Effector memory CD4-positive, alpha-beta T cell (primary cell): ENCODE data around the gene BBLN.

Experiments
- DNase-seq, 3 donors: peaks; one replicate each; pipeline ENCODE4 v3.0.0-alpha.2; 2020
- H3K27ac ChIP-seq: 2 replicates; pipeline ENCODE4 v1.7.0; 2013; ENCODE audit warnings: mild to moderate bottlenecking, low read length, moderate library complexity; ENCODE audit not compliant: insufficient read depth, poor library complexity, severe bottlenecking
- H3K27me3 ChIP-seq: replicated peaks from 2 replicates; pipeline ENCODE4 v1.7.0; 2013; ENCODE audit warnings: mild to moderate bottlenecking, low read length; ENCODE audit not compliant: insufficient read depth, control insufficient read depth, poor library complexity, severe bottlenecking
- H3K36me3 ChIP-seq: 2 replicates; pipeline ENCODE4 v1.7.0; 2013; ENCODE audit warnings: mild to moderate bottlenecking, low read length, moderate library complexity; ENCODE audit not compliant: control insufficient read depth, insufficient read depth
- H3K4me1 ChIP-seq: 2 replicates; pipeline ENCODE4 v1.7.0; 2013; ENCODE audit warnings: low read length, mild to moderate bottlenecking; ENCODE audit not compliant: control insufficient read depth, insufficient read depth, poor library complexity, severe bottlenecking
- H3K4me3 ChIP-seq: 2 replicates; pipeline ENCODE4 v1.7.0; 2013; ENCODE audit warnings: low read length, low read depth, mild to moderate bottlenecking; ENCODE audit not compliant: insufficient read depth, poor library complexity, severe bottlenecking
- H3K9me3 ChIP-seq: 2 replicates; pipeline ENCODE4 v1.7.0; 2013; ENCODE audit warnings: mild to moderate bottlenecking, low read length, moderate library complexity; ENCODE audit not compliant: control insufficient read depth

Gene BBLN

DNA sequence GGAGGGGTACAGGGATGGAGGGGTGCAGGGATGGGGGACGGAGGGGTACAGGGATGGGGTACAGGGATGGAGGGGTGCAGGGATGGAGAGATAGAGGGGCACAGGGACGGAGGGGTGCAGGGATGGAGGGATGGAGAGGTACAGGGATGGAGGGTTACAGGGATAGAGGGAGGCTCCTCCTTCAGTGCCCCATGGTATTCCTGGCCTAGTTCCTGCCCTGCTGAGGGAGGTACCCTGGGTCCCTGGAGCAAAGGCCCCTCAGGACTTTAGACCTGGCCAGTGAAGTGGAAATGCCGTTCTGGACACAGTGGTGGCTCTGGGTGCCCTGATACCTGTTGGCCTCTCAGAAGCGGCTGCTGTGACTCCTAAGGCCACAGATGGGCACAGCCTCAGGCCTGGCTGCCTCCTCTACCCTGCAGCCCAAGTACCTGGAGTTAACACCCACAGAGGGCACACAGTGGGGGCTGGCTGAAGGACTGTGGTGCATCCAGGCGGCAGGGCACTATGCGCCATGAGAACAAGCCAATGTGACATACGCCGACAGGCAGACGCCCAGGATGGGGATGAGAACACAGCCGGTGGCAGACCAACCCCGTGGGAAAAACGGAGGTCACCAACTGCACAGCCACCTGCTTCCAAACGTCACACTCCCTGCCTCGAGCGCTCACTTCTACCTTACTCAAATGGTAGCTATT is 40.9 kb upstream of the BBLN start:
- peaks cover 26% of the 10 kb centered on the region for H3K36me3 ChIP-seq
- H3K4me1 ChIP-seq = peaks cover 5% of the 10 kb centered on the region
- H3K4me3 ChIP-seq = no peak overlapping the region
- no peak for DNase-seq
- no peak overlapping the region for H3K27ac ChIP-seq
- no peaks in the 10 kb centered on the region for H3K27me3 ChIP-seq
- H3K9me3 ChIP-seq = no peaks in the 10 kb centered on the region

DNA sequence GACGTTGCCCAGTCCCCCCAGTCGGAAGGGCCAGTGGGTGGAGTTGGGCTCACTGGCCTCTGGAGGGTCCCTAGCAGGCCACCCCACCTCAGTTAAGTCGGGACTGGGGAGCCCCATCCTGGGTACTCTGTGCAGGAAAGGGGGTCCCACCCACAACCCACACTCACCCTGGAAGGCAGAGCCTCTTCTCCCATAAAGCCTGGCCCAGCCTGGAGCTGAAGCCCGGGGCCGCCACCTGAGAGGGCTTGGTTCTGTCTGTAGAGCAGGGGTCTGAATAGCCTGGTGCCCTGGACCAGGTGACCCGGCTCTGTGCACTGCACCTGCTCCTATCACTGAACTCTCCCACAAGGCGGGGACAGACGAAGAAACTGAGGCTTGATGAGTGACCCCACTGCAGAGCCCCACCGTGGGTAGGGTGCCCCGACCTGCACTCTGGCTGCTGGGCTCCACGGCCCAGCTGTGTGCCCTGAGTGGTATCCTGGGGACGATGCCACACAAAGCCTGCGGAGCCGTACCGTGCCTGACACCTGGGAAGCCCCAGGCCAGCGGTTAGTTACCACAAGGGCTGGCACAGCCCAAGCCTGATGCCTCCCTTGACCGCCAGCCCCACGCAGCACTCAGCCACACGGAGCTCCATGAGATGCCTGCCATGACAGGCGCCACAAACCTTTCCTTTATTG is 39.9 kb upstream of the BBLN start:
- no peak for DNase-seq
- Histone ChIP-seq H3K4me3 (no peak overlapping the region), H3K4me1 (peaks cover 8% of the 10 kb centered on the region), H3K36me3 (peaks cover 29% of the 10 kb centered on the region), H3K9me3 (no peaks in the 10 kb centered on the region), H3K27ac (no peak overlapping the region), H3K27me3 (no peaks in the 10 kb centered on the region)

- Histone ChIP-seq H3K36me3 (peaks cover 29% of the 10 kb centered on the region), H3K27me3 (no peaks in the 10 kb centered on the region), H3K9me3 (no peaks in the 10 kb centered on the region), H3K4me1 (peaks cover 11% of the 10 kb centered on the region), H3K27ac (no peak overlapping the region), H3K4me3 (no peak overlapping the region)
- DNase-seq = no peak
Observed at GRCh38 chr9:128120741-128121465, 39.2 kb upstream of the BBLN start.

- Histone ChIP-seq H3K27me3 (no peaks in the 10 kb centered on the region), H3K4me3 (no peak overlapping the region), H3K4me1 (peaks cover 17% of the 10 kb centered on the region), H3K36me3 (peaks cover 29% of the 10 kb centered on the region), H3K9me3 (no peaks in the 10 kb centered on the region), H3K27ac (no peak overlapping the region)
- DNase-seq = no peak
Observed at GRCh38 chr9:128121466-128121810, 38.6 kb upstream of the BBLN start.

GRCh38 chr9:128121924-128122808 is 37.9 kb upstream of the BBLN start:
- H3K4me3 ChIP-seq = no peak overlapping the region
- DNase-seq = no peak
- H3K4me1 ChIP-seq = peaks cover 23% of the 10 kb centered on the region
- H3K27ac ChIP-seq = no peak overlapping the region
- peaks cover 29% of the 10 kb centered on the region for H3K36me3 ChIP-seq
- no peaks in the 10 kb centered on the region for H3K27me3 ChIP-seq
- no peaks in the 10 kb centered on the region for H3K9me3 ChIP-seq

- Histone ChIP-seq H3K4me3 (no peak overlapping the region), H3K27ac (no peak overlapping the region), H3K9me3 (no peaks in the 10 kb centered on the region), H3K36me3 (peaks cover 29% of the 10 kb centered on the region), H3K4me1 (peaks cover 22% of the 10 kb centered on the region), H3K27me3 (no peaks in the 10 kb centered on the region)
- no peak for DNase-seq
Observed at GRCh38 chr9:128122809-128123175, 37.3 kb upstream of the BBLN start.

- Histone ChIP-seq H3K36me3 (peaks cover 29% of the 10 kb centered on the region), H3K9me3 (no peaks in the 10 kb centered on the region), H3K27me3 (no peaks in the 10 kb centered on the region), H3K4me3 (no peak overlapping the region), H3K27ac (no peak overlapping the region), H3K4me1 (peaks cover 22% of the 10 kb centered on the region)
- no peak for DNase-seq
Observed at GRCh38 chr9:128123451-128124080, 36.5 kb upstream of the BBLN start.

- H3K36me3 ChIP-seq = peaks cover 29% of the 10 kb centered on the region
- H3K4me3 ChIP-seq = no peak overlapping the region
- no peak overlapping the region for H3K27ac ChIP-seq
- no peak for DNase-seq
- H3K4me1 ChIP-seq = peaks cover 30% of the 10 kb centered on the region
- no peaks in the 10 kb centered on the region for H3K27me3 ChIP-seq
- H3K9me3 ChIP-seq = no peaks in the 10 kb centered on the region
Observed at GRCh38 chr9:128124451-128124850, 35.6 kb upstream of the BBLN start.

- Histone ChIP-seq H3K4me3 (no peak overlapping the region), H3K27ac (no peak overlapping the region), H3K36me3 (peaks cover 29% of the 10 kb centered on the region), H3K4me1 (peaks cover 30% of the 10 kb centered on the region), H3K27me3 (no peaks in the 10 kb centered on the region), H3K9me3 (no peaks in the 10 kb centered on the region)
- peak in 2 of 3 donors; percentile 21 to 26 for DNase-seq
Observed at GRCh38 chr9:128124873-128125579, 35.0 kb upstream of the BBLN start.
